ENCODE measurements around the gene ERCC8. TPM values are rescaled to one million over a fixed set of nuclear protein-coding genes. Genes with fewer than 3 reads are reported as not detected.

Gene ERCC8
- total and polyA plus RNA-seq, 9 of the 15 experiments (the other 6 are each of a cell fraction or from before 2014, with no cell fraction given), result 10.1 to 41.8 (median 24.4) TPM

- TF ChIP-seq ZFPM2 (CRISPR knock-in tag; IDR thresholded peaks at IDR 0.05) (no peak), MEF2D (tag; conservative IDR thresholded peaks at IDR 0.05; ENCODE audit: low read depth) (no peak), ZNF668 (CRISPR knock-in tag; IDR thresholded peaks at IDR 0.05) (no peak), CEBPZ (IDR thresholded peaks at IDR 0.05; ENCODE audit: borderline replicate concordance, low read depth, low read length) (no peak), FOS (IDR thresholded peaks at IDR 0.05; ENCODE audit: extremely low read depth, insufficient read length) (no peak), SMARCC2 (IDR thresholded peaks at IDR 0.05; ENCODE audit: low read depth) (no peak), MEF2A (IDR thresholded peaks at IDR 0.05; ENCODE audit: control insufficient read depth, low read depth, low read length) (no peak), POLR2B (IDR thresholded peaks at IDR 0.05; ENCODE audit: low read depth, partially characterized antibody) (no peak), PRPF4 (IDR thresholded peaks at IDR 0.05; ENCODE audit: insufficient read depth, low read depth, low read length, poor library complexity, severe bottlenecking) (no peak)
- TF ChIP-seq, protein P1, sequence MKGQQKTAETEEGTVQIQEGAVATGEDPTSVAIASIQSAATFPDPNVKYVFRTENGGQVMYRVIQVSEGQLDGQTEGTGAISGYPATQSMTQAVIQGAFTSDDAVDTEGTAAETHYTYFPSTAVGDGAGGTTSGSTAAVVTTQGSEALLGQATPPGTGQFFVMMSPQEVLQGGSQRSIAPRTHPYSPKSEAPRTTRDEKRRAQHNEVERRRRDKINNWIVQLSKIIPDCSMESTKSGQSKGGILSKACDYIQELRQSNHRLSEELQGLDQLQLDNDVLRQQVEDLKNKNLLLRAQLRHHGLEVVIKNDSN (CRISPR knock-in tag; IDR thresholded peaks at IDR 0.05), result no peak
Observed at GRCh38 chr5:60888359-60889061, 56.4 kb downstream of the ERCC8 start (continued).

Data from K562 (cell line).